ELF-1 (cell line): ENCODE measurements around the gene SPX.

ENCODE experiments used
- DNase-seq: peaks from one replicate; pipeline ENCODE4 v3.0.0-alpha.2; 2016; ENCODE audit warnings: low read depth, low spot score

SPX gene, protein sequence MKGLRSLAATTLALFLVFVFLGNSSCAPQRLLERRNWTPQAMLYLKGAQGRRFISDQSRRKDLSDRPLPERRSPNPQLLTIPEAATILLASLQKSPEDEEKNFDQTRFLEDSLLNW

GRCh38 chr12:21526053-21526452 is at the start of gene SPX:
Gene SPX (plus strand): TSS chr12:21526296. CDS start chr12:21526473, 177 bp downstream.
- DNase-seq = no peak

GRCh38 chr12:21476949-21477348 is 49.1 kb upstream of the SPX start:
- DNase-seq = no peak

DNA sequence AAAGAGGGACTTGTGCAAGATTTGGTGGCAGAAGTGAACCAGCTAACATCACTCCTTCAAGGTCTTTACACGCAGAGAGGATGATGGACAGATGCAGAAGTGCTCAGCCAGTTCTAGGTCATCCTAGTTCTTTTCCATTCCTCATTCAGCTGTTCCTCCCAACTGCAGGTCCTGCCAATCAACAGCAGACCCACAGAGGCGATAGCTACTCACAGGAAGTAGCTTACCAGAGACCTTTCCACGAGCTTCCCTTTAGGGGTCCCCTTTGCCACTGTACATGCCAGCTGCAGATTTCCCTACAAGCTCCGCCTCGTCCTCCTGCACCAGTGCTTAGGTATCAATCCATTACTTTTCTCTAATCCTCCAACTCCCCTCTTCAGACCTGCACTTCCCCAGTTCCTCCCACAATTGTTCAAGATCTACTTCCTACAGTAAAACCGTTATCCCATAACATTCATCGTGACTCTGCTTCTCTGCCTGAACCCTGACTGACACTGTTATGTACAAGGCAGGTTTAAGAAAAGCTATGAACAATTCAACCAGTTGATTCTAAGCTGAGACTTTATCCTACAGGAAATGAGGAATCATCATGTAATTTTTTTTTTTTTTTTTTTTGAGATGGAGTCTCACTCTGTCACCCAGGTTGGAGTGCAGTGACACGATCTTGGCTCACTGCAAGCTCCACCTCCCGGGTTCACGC is 47.2 kb upstream of the SPX start:
- no peak for DNase-seq

DNA sequence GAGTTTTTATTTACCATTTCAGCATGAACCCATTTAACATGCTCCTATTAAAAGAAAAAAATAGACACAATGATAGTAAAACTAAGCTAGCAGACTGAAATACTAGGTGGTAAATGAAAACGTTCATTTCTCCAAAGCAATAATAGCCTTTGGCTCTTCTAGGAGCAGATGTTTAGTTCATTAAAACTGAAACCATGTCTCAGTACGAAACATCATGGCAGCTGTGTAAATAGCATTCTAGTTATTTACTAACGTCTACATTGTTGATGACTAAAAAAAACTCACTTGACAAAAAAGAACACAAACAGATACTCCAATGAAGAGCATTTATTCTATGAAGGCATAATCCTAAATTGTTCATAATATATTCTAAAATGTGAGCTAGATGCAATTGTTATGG is 42.6 kb upstream of the SPX start:
- DNase-seq = no peak

DNA sequence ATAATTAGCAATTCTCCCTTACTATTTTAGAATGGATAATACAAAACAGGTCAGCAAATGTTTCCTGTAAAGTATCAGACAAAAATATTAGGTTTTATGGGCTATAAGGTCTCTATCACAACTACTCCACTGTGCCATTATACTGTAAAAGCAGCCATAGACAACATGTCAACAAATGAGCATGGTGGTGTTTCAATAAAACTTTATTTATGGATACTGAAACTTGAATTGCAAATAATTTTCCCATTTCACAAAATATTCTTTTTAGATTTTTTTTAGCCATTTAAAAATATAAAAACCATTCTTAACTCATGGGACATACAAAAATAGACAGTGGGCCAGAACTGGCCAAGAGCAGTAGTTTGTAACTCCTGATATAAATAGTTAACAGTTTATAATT is 40.1 kb upstream of the SPX start:
- no peak for DNase-seq

DNA sequence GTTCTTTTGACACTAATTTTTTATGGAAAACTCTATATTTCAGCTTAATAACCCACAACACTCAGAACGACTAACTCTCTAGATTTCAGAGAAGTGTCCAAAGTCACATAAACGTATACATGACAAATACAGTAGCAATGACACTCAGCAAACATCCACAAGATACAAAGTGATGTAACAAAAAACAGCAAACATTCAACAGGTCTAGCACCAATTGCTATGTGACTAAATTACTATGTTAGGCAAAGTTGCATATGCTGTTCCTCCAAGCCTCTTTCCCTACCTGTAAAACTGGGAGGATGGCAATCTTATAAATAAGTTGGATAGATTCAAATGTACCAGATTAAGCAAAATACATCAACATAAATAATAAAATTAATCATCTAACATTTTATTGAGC is 26.3 kb upstream of the SPX start:
- no peak for DNase-seq

- DNase-seq = no peak
Observed at GRCh38 chr12:21500786-21501257, 25.3 kb upstream of the SPX start.

DNA sequence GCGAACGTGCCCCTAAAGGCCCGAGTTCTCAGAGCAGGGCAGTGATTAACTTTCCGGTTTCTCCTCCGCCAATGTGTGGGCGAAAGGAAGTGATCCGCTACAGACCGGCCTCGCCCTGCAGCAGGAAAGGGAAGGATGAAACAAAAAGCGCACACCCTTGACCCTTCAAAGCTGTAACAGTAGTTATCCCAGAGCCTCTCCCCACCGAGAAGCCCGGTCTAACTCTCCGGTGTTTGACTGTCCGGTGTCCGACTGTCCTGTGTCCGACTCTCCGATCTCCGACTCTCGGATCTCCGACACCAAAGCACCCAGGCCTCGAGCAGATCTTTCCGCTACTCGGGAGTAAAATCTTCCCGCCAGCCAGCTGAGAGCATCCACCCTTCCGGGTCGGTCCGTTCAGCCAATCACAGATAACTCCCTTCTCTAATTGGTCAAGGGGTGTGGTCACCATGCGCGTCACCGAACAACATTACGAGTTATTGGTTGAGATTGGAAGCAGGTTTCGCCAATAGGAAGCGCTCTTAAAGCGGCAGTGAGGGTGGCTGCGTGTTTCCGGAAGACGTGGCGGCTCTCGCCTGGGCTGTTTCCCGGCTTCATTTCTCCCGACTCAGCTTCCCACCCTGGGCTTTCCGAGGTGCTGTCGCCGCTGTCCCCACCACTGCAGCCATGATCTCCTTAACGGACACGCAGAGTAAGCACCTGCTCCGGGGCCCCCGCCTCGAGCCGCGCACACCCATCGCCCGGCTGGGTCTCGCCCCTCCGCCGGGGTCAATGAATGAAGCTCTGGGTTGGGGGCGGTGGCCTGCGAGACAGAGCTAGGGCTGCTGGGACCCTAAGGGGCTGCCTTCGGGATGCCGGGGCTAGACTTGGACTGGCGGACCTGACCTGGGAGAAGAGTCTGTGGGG is 24.6 kb upstream of the SPX start, which contains the start of the genes GOLT1B and RECQL:
Gene GOLT1B, plus strand, starts transcription at position 532 of the 906 bp plus-strand sequence. Its CDS starts 135 bp downstream, at position 667.
Gene RECQL, minus strand, starts transcription at position 378 of the 906 bp plus-strand sequence. CDS start 2,065 bp downstream, outside the sequence.
- DNase-seq = peak; percentile 98

GRCh38 chr12:21502164-21502496 is 24.0 kb upstream of the SPX start:
- DNase-seq = no peak

- no peak for DNase-seq
Observed at GRCh38 chr12:21502872-21503271, 23.2 kb upstream of the SPX start.

GRCh38 chr12:21505888-21506287 is 20.2 kb upstream of the SPX start:
- DNase-seq = no peak

GRCh38 chr12:21507849-21508248 is 18.2 kb upstream of the SPX start:
- DNase-seq = no peak

DNA sequence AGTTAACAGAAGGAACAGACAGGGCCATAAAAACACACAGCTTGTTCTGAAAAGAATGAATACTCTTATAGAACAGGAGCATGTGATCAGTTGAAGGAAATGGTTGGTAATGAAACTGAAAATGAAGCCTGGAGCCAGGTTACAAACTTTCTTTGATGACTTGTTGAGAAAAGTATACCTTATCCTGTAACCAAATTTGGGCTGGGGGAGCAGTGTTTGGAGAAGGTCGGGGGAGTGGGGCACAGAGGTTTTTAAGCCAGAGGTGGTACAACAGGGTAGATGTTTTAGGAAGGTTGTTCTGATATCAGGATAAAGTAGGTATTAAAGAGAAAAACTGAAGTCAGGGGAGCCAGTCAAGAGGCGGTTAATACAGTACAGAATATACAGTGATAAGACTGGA is 16.3 kb upstream of the SPX start:
- DNase-seq = no peak

DNA sequence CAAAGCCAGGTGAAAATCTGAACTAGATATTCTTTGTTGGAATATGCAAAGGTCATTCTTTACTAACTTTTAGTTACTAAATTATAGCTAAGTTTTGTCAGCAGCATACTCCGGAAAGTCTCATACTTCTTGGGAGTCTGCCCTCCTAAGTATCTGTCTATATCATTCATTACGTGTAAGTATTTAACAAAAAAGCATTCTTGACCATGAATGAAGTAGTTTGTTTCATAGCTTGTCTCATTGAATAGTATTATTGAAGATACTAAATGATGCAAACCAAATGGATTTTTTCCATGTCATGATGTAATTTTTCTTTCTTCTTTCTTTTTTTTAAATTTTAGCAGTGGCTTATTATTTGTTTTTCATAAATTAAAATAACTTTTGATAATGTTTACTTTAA is 9.8 kb upstream of the SPX start:
- no peak for DNase-seq

- no peak for DNase-seq
Observed at GRCh38 chr12:21518451-21518850, 7.6 kb upstream of the SPX start.

DNA sequence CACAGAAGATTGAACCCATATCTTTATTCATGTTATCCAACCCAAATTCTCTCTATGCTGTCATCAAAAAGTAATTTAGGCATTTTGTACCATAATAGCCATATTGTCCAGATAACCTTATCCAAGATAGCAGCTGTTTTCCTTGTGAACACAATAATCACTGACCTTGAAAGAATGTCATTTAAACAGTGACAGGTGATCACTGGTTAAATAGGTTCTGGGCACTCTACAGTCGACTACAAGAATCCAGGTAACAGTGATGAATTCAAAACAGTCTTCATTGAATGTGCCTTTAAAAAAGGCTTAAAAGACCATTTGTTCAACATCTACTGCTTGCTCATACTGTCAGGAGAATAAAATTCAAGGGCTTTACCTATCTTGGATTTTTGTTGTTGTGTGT is 4.6 kb upstream of the SPX start:
- DNase-seq = no peak

DNA sequence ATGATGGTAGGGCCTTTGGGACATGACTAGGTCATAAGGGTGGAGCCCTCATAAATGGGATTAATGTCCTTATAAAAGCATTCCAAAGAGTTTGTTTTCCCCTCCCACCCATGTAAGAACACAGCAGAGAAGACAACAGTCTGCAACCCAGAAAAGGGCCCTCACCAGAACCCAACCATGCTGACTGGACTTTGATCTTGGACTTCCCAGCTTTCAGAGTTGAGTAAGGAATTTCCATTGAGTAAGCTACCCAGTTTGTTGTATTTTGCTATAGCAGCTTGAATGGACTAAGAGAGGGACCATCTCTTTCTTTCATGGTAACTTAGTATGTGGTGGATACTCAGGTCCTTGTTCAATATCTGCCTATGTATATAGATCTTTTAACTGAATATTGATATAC is 2.9 kb upstream of the SPX start:
- DNase-seq = no peak

DNA sequence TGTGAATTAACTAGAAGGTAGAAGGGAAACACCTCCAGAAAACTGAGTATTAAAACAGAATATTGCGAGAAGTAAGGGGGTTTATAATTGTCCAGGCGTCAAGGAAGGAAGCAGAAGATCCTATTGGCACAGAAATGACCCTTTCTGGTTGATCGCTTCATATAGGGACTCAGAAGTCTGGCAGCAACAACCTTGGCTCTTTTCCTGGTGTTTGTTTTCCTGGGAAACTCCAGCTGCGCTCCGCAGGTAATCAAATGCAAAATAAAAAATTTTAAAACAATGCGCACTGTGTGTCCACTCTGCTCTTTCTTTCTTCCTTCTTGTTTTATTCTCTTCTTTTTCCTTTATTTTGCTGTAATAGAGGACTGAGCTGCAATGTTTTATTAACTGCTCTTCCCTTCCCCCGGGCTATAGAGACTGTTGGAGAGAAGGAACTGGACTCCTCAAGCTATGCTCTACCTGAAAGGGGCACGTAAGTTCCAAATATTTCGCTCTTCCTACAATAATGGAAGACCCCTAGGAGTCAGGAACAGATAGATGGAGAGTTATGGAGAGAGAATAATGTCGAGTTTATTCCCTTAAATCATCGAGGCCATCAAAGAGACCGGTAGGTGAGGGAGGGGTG is 737 bp downstream of the SPX start:
- DNase-seq = no peak

- peak; percentile 79 for DNase-seq
Observed at GRCh38 chr12:21527451-21528180, 1.5 kb downstream of the SPX start.

DNA sequence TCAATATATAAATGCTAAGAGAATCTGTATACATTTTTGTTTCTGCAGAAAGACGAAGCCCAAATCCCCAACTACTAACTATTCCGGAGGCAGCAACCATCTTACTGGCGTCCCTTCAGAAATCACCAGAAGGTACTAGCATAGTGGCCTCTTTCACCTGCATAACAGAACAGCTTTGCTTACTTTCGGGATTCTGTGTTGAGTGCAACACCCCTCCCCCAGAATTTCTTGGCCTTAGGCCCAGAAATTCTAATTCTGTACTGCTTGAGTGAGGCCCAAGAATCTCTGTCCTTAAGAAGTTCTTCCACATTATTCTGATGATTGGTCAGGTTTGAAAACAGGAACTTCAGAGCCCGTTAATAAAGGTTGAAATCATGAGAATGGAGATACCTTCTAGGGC is 2.9 kb downstream of the SPX start:
- no peak for DNase-seq

DNA sequence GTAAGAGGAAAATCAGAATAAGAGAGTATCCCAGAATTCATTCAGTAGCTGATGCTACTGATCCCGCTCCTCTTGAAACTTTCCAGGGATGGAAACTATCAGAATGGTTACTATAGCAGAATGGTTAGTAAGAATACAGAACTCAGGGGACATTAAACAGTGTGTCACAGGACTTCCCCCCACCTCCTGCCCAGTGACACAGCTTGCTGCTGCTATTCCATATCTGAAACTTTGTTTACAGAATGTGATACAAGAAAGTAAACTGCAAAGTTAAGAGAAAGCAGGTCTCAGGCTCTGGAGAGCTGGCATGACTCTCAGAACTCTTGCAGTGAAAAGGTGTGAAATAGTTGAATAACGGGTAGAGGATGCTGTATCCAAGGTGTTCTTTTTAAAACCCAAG is 3.4 kb downstream of the SPX start:
- no peak for DNase-seq
